ENCODE measurements around the gene FARSA.

- TF ChIP-seq, protein P1, sequence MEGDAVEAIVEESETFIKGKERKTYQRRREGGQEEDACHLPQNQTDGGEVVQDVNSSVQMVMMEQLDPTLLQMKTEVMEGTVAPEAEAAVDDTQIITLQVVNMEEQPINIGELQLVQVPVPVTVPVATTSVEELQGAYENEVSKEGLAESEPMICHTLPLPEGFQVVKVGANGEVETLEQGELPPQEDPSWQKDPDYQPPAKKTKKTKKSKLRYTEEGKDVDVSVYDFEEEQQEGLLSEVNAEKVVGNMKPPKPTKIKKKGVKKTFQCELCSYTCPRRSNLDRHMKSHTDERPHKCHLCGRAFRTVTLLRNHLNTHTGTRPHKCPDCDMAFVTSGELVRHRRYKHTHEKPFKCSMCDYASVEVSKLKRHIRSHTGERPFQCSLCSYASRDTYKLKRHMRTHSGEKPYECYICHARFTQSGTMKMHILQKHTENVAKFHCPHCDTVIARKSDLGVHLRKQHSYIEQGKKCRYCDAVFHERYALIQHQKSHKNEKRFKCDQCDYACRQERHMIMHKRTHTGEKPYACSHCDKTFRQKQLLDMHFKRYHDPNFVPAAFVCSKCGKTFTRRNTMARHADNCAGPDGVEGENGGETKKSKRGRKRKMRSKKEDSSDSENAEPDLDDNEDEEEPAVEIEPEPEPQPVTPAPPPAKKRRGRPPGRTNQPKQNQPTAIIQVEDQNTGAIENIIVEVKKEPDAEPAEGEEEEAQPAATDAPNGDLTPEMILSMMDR (IDR thresholded peaks at IDR 0.05): no peak
- TF ChIP-seq NFE2L2 (conservative IDR thresholded peaks at IDR 0.05; ENCODE audit: low read length) (no peak), POLR2A (IDR thresholded peaks at IDR 0.05; ENCODE audit: low read length) (no peak), POLR2AphosphoS2 (conservative IDR thresholded peaks at IDR 0.05; ENCODE audit: low read length) (no peak), FOSB (CRISPR knock-in tag; IDR thresholded peaks at IDR 0.05) (no peak), CEBPB (IDR thresholded peaks at IDR 0.05) (no peak), RAD21 (conservative IDR thresholded peaks at IDR 0.05 in 1 of 2, IDR thresholded peaks at IDR 0.05 in 1 of 2) (no peak), SMC3 (IDR thresholded peaks at IDR 0.05) (no peak), RARB (CRISPR knock-in tag; IDR thresholded peaks at IDR 0.05) (no peak), JUNB (IDR thresholded peaks at IDR 0.05) (no peak), ESRRA (IDR thresholded peaks at IDR 0.05; ENCODE audit: borderline replicate concordance, low read length) (no peak)
- TF ChIP-seq, protein P2, sequence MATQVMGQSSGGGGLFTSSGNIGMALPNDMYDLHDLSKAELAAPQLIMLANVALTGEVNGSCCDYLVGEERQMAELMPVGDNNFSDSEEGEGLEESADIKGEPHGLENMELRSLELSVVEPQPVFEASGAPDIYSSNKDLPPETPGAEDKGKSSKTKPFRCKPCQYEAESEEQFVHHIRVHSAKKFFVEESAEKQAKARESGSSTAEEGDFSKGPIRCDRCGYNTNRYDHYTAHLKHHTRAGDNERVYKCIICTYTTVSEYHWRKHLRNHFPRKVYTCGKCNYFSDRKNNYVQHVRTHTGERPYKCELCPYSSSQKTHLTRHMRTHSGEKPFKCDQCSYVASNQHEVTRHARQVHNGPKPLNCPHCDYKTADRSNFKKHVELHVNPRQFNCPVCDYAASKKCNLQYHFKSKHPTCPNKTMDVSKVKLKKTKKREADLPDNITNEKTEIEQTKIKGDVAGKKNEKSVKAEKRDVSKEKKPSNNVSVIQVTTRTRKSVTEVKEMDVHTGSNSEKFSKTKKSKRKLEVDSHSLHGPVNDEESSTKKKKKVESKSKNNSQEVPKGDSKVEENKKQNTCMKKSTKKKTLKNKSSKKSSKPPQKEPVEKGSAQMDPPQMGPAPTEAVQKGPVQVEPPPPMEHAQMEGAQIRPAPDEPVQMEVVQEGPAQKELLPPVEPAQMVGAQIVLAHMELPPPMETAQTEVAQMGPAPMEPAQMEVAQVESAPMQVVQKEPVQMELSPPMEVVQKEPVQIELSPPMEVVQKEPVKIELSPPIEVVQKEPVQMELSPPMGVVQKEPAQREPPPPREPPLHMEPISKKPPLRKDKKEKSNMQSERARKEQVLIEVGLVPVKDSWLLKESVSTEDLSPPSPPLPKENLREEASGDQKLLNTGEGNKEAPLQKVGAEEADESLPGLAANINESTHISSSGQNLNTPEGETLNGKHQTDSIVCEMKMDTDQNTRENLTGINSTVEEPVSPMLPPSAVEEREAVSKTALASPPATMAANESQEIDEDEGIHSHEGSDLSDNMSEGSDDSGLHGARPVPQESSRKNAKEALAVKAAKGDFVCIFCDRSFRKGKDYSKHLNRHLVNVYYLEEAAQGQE (IDR thresholded peaks at IDR 0.05): no peak
Observed at GRCh38 chr19:12940897-12941296, 7.4 kb upstream of the FARSA start.

Measured in A549 (cell line).